ENCODE measurements around the gene ADIG.
"Not testable (repeated sequence)": the region's sequence is repeated elsewhere in the genome, so short reads cannot be mapped to it uniquely, and the experiment has no call there.

Gene ADIG

DNA sequence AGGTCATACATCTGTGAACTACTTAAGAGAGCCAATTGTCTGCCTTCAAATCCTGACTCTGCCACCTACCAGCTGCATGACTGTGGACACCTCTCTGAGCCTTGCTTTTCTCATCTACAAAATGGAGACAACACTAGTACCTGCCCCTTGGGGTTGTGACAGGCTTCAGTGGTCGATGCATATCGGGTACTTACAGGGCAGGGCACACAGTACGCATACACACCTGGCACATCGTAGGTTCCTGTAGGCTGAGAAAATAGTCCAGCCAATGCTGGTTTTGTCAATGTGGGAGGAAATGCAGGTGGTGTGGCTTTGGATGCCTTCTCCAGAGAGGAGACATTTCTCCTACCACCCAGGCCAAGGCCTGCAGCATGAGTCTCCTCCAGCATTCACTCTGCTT is 2.3 kb downstream of the ADIG start:
- Histone ChIP-seq H3K4me1 (ENCODE audit: insufficient read depth, low read length) (no peaks in the 10 kb centered on the region), H3K4me3 (ENCODE audit: low read length) (no peak overlapping the region), H2AFZ (ENCODE audit: low read depth, low read length) (no peak overlapping the region), H3K27me3 (ENCODE audit: insufficient read depth, low read length) (peaks cover 3% of the 10 kb centered on the region), H3K36me3 (ENCODE audit: insufficient read depth, low read length) (no peaks in the 10 kb centered on the region), H3K9me3 (ENCODE audit: low read length) (no peaks in the 10 kb centered on the region)

DNA sequence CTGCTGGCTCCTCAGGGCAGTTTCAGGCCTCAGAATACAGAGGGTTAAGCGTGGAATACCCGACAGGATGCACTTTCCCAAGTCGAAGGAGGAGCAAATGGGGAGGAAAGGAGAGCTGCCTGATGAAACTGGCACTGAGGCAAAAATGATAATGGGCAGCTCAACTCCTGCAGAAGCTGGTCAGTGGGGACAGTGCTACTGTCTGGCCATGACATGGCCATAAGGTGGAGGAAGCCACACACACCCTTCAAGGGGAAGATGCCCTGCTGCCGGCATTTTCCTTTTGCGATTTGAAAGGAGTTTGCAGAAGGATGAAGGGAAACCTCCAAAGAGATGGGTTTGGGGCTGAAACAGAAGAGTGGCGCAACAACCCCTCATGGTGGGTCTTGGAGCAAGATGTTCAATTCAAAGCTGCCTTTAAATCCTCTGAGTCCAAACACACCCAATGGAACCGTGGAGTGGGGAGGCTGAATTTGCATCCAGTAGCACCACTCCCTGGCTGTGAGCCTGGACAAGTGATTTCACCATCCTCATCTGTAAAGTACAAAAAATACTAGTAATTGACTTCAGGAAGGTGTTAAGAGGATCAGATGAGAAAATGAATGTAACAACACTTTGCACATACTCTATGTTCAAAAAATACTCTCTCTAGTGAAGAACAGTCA is 3.2 kb downstream of the ADIG start:
- H3K9me3 ChIP-seq (ENCODE audit: low read length): no peaks in the 10 kb centered on the region
- H2AFZ ChIP-seq (ENCODE audit: low read depth, low read length): no peak overlapping the region
- H3K4me3 ChIP-seq (ENCODE audit: low read length): no peak overlapping the region
- H3K27me3 ChIP-seq (ENCODE audit: insufficient read depth, low read length): peaks cover 3% of the 10 kb centered on the region
- H3K36me3 ChIP-seq (ENCODE audit: insufficient read depth, low read length): no peaks in the 10 kb centered on the region
- no peaks in the 10 kb centered on the region for H3K4me1 ChIP-seq (ENCODE audit: insufficient read depth, low read length)

DNA sequence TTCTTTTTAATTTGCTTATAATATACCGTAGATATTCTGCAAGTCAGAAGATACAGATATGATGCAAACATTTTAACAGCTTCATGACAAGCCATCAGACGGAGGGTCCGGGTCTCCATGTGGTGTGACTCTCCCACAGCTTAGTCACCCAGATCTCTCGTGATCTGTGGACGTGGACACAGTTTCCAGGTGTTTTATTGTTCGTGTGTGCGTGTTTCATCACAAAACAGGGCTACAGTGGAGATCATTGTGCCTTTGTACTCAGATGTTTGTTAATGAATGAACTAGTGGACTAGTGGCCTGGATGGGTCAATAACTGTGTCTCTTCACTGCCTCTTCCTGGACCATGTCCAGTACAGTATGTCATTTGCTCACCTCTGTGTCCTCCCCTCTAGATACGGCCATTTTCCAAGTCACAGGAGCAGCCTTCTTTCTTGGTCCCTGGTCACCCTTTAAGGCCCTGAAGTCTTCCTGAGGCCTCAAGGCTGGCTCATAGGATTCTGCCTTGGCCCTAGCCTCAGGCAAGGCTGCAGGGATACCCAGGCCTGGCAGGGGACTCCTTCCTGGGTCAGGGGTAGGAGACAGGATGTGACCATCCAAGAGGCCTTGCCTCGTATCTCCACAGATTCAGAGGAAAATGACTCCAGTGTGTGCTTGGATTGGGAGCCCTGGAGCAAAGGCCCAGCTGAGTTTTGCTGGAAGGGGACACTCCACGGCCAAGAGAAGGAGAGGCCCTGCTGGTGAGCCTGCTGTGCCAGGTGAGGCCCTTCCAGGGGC is 4.6 kb downstream of the ADIG start:
- no peak overlapping the region for H3K4me3 ChIP-seq (ENCODE audit: low read length)

DNA sequence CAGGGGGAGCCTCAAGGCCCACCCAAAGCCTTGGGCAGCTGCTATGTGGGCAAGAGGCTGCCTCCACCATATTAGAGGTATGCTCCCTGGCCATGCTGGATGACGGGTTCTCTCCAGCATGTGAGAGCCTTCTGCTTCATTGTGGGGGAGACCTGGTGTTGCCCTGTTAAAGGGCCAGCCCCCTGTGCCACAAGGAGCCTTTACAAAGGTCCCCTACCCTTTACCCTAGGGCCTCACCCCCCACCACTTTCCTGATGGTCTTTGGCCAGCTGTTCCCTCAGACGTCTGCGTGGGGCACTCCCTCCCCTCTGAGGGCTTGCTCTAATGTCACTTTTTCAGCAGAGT is 5.2 kb downstream of the ADIG start:
- Histone ChIP-seq H3K9me3 (ENCODE audit: low read length) (no peaks in the 10 kb centered on the region), H2AFZ (ENCODE audit: low read depth, low read length) (no peak overlapping the region), H3K4me1 (ENCODE audit: insufficient read depth, low read length) (no peaks in the 10 kb centered on the region), H3K4me3 (ENCODE audit: low read length) (no peak overlapping the region), H3K27me3 (ENCODE audit: insufficient read depth, low read length) (peaks cover 3% of the 10 kb centered on the region), H3K36me3 (ENCODE audit: insufficient read depth, low read length) (no peaks in the 10 kb centered on the region)

More for the DNA sequence above, 4.6 kb downstream of the ADIG start:
- Histone ChIP-seq H3K27me3 (ENCODE audit: insufficient read depth, low read length) (peaks cover 3% of the 10 kb centered on the region), H3K9me3 (ENCODE audit: low read length) (no peaks in the 10 kb centered on the region), H2AFZ (ENCODE audit: low read depth, low read length) (no peak overlapping the region), H3K4me1 (ENCODE audit: insufficient read depth, low read length) (no peaks in the 10 kb centered on the region), H3K36me3 (ENCODE audit: insufficient read depth, low read length) (no peaks in the 10 kb centered on the region)

DNA sequence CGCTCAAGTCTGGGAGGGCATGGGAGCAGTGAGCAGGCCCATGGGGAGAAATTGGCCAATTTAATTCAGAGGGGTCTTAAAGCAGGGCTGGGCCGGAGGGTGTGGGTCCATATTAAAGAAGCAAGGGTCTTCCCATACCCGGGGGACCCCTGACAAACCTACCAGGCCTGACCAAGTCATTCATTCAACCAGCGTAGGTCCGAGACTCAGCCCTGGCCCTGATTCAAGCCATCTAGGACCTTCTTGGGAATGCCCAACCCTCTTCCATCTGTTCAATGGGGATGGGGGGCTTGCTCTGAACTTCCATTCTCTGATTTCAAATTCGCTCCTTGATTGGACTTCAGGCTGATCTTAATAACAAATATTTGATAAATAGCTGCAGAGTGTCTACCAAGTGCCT is 7.3 kb downstream of the ADIG start:
- H3K27me3 ChIP-seq (ENCODE audit: insufficient read depth, low read length): peaks cover 3% of the 10 kb centered on the region
- no peaks in the 10 kb centered on the region for H3K36me3 ChIP-seq (ENCODE audit: insufficient read depth, low read length)
- no peaks in the 10 kb centered on the region for H3K4me1 ChIP-seq (ENCODE audit: insufficient read depth, low read length)
- no peak overlapping the region for H2AFZ ChIP-seq (ENCODE audit: low read depth, low read length)
- H3K4me3 ChIP-seq (ENCODE audit: low read length): no peak overlapping the region
- no peaks in the 10 kb centered on the region for H3K9me3 ChIP-seq (ENCODE audit: low read length)

DNA sequence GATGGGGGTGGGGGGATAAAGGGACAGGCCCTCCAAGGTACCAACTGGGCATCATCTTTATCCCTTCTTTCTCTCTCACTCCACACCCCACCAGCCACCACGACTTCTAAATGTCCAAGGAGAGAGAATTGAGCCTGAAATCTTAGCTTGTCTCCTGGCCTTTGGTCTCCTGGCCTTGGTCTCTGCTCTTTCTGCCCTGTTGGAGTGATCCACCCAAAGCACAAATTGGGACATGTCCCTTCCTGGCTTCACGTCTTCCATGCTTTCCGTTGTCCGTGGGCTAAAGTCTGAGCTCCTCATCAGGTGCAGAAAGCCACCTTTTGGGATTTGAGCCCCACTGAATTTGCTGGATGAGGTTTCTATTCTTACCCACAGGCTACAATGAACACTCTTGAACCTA is 8.4 kb downstream of the ADIG start:
- no peaks in the 10 kb centered on the region for H3K9me3 ChIP-seq (ENCODE audit: low read length)
- no peak overlapping the region for H3K4me3 ChIP-seq (ENCODE audit: low read length)
- H3K36me3 ChIP-seq (ENCODE audit: insufficient read depth, low read length): no peaks in the 10 kb centered on the region
- no peak overlapping the region for H2AFZ ChIP-seq (ENCODE audit: low read depth, low read length)
- H3K27me3 ChIP-seq (ENCODE audit: insufficient read depth, low read length): peaks cover 3% of the 10 kb centered on the region
- no peaks in the 10 kb centered on the region for H3K4me1 ChIP-seq (ENCODE audit: insufficient read depth, low read length)

DNA sequence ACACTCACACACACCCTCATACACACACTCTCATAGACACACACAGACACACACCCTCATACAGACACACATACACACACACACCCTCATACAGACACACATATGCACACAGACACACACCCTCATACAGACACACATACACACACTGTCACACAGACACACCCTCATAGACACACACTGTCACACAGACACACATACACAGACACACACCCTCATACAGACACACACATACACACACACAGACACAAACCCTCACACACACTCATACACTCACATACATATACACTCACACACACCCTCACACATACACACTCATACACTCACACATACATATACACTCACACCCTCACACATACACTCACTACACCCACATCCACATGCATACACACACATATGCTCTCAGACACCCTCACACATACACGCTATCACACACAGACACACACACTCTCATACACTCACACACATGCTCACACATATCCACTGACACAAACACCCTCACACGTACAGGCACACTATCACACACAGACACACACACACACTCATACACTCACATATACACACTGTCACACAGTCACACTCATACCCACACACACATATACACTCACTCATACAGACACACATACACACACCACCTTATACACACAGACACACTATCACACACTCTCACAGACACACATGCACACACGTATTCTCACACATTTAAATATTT is 9.1 kb downstream of the ADIG start:
- Histone ChIP-seq H3K36me3 (ENCODE audit: insufficient read depth, low read length) (no peaks in the 10 kb centered on the region), H3K4me3 (ENCODE audit: low read length) (no peak overlapping the region), H2AFZ (ENCODE audit: low read depth, low read length) (no peak overlapping the region), H3K27me3 (ENCODE audit: insufficient read depth, low read length) (peaks cover 3% of the 10 kb centered on the region), H3K4me1 (ENCODE audit: insufficient read depth, low read length) (no peaks in the 10 kb centered on the region), H3K9me3 (ENCODE audit: low read length) (no peaks in the 10 kb centered on the region)

DNA sequence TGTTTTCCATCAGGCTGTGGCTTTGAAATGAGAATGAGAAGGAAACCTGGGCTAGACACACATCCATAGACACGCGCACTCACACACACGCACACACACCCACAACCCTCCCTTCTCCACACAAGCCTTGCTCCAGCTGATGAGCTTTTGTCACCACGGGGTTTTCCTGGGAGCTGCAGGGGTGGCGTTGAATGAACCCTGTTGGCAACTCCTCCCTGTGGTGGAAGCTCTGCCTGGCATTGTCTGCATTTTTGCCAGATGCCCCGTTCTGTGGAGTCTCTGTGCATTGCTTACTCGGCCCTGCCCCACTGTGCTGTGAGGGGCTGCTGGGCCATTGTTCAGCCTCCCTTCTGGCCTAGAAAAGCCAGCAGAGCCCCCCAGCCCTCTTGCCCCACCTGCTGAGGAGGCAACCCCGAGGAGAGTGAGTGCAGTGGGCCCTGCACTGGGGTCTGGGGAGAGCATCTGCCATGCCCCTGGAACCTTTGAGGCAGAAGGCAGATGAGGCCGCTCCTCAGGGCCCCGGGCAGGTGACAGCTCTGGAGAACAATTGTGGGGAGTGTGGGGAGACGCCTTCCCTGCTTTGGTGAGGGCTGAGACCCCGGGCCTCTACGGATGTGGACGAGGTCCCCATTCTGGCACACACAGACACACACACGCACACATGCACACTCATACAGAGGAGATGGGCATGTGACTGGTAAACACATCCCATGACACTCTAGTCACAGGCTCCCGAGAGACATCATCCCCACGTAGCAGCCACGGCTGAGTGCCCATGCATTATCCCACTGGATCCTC is 9.9 kb downstream of the ADIG start:
- Histone ChIP-seq H3K9me3 (ENCODE audit: low read length) (no peaks in the 10 kb centered on the region), H2AFZ (ENCODE audit: low read depth, low read length) (no peak overlapping the region), H3K4me3 (ENCODE audit: low read length) (no peak overlapping the region), H3K36me3 (ENCODE audit: insufficient read depth, low read length) (no peaks in the 10 kb centered on the region), H3K27me3 (ENCODE audit: insufficient read depth, low read length) (peaks cover 3% of the 10 kb centered on the region), H3K4me1 (ENCODE audit: insufficient read depth, low read length) (no peaks in the 10 kb centered on the region)

DNA sequence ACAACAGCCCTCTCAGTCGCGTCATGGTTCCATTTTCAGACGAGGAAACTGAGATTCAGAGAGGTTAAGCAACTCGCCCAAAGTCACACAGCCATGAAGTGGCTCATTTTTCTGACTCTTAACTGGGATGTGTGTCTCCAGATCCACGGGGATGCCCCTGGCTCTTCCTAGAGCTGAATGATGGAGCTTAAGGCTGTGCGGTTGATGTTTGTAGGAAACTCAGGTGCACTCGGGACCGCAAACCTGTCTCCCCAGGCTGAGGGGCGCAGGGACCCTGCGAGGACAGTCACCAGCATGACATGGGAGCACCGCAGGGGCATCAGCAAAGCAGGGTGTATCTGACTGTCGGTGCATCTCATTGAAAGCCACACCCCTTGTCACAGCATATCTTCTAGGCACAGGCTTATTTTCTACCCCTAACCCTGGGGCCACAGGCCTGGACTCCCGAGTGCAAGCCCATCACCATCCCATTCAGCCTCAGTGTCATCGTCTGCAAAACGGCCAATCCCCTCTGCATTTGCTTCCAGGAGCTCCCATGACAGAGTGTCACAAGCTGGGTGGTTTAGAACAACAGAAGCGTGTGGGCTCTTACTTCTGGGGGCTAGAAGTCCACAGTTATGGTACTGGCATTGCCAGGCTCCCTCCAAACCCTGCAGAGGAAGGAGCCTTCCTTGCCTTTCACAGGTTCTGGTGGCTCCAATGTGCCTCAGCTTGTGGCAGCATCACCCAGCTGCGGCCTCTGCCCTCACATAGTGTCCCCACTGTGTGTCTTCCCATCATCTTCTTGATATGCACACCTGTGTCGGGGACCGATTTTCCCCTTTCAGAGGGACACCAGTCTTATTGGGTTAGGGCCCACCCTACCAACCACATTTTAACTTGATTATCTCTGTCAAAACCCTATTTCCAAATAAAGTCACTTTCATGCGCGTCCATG is 10.7 kb downstream of the ADIG start:
- H2AFZ ChIP-seq (ENCODE audit: low read depth, low read length): no peak overlapping the region
- no peak overlapping the region for H3K4me3 ChIP-seq (ENCODE audit: low read length)
- no peaks in the 10 kb centered on the region for H3K4me1 ChIP-seq (ENCODE audit: insufficient read depth, low read length)
- H3K9me3 ChIP-seq (ENCODE audit: low read length): no peaks in the 10 kb centered on the region
- peaks cover under 1% of the 10 kb centered on the region for H3K27me3 ChIP-seq (ENCODE audit: insufficient read depth, low read length)
- H3K36me3 ChIP-seq (ENCODE audit: insufficient read depth, low read length): no peaks in the 10 kb centered on the region

DNA sequence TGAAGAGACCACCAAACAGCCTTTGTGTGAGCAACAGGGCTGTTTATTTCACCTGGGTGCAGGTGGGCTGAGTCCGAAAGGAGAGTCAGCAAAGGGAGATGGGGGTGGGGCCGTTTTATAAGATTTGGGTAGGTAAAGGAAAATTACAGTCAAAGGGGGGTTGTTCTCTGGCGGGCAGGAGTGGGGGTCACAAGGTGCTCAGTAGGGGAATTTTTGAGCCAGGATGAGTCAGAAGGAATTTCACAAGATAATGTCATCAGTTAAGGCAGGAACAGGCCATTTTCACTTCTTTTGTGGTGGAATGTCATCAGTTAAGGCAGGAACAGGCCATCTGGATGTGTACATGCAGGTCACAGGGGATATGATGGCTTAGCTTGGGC is 11.4 kb downstream of the ADIG start:
- H3K36me3 ChIP-seq (ENCODE audit: insufficient read depth, low read length); H3K4me1 ChIP-seq (ENCODE audit: insufficient read depth, low read length); H2AFZ ChIP-seq (ENCODE audit: low read depth, low read length); H3K4me3 ChIP-seq (ENCODE audit: low read length); H3K27me3 ChIP-seq (ENCODE audit: insufficient read depth, low read length); H3K9me3 ChIP-seq (ENCODE audit: low read length): not testable (repeated sequence)

DNA sequence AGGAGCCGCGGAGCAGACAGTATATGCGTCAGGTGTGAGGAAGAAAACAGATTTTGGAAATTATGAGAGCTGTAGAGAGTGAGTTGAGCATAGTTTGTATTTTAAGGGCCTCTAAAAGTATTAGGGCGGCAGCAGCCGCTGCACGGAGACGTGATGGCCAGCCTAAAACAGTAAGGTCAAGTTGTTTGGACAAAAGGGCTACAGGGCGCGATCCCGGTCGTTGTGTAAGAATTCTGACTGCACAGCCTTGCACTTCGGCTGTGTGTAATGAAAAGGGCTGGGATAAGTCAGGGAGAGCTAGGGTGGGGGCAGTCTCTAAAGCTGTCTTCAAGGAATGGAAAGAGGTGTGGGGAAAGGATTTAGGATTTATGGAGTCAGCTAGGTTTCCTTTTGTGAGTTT is 13.3 kb downstream of the ADIG start:
- H3K4me1 ChIP-seq (ENCODE audit: insufficient read depth, low read length); H3K4me3 ChIP-seq (ENCODE audit: low read length); H3K36me3 ChIP-seq (ENCODE audit: insufficient read depth, low read length); H3K9me3 ChIP-seq (ENCODE audit: low read length); H3K27me3 ChIP-seq (ENCODE audit: insufficient read depth, low read length); H2AFZ ChIP-seq (ENCODE audit: low read depth, low read length): not testable (repeated sequence)

DNA sequence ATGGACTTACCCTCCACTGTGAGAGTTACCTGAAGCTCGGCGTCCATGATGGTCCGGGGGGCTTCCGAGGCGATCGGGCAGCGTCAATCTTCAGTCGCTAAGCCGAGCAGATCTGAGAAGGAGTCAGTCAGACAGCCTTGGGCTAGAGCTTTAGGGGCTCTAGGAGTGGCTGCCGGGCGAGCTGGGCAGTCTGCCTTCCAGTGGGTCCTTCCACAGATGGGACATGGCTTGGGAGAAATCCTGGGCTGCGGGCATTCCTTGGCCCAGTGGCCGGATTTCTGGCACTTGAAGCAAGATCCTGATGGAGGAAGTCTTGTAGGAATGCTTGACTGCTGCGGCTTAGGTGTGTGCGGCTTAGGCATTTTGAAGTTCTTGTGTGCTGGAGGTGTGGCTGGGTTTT is 14.9 kb downstream of the ADIG start:
- not testable (repeated sequence) for H3K36me3 ChIP-seq (ENCODE audit: insufficient read depth, low read length); H2AFZ ChIP-seq (ENCODE audit: low read depth, low read length); H3K4me1 ChIP-seq (ENCODE audit: insufficient read depth, low read length); H3K4me3 ChIP-seq (ENCODE audit: low read length); H3K9me3 ChIP-seq (ENCODE audit: low read length)
- peaks cover 19% of the 10 kb centered on the region for H3K27me3 ChIP-seq (ENCODE audit: insufficient read depth, low read length)

All from neuron (in vitro differentiated cells).